ENCODE data around the gene TAS2R46.

DNA sequence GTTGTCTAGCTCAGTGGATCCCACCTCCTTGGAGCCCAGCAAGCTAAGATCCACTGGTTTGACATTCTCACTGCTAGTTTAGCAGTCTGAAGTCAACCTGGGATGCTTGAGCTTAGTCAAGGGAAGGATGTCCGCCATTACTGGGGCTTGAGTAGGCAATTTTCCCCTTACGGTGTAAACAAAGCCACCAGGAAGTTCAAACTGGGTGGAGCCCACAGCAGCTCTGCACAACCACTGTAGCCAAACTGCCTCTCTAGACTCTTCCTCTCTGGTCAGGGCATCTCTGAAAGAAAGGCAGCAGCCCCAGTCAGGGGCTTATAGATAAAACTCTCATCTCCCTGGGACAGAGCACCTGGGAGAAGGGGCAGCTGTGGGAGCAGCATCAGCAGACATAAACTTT is 46.8 kb upstream of the TAS2R46 start:
- TF ChIP-seq, protein P1, sequence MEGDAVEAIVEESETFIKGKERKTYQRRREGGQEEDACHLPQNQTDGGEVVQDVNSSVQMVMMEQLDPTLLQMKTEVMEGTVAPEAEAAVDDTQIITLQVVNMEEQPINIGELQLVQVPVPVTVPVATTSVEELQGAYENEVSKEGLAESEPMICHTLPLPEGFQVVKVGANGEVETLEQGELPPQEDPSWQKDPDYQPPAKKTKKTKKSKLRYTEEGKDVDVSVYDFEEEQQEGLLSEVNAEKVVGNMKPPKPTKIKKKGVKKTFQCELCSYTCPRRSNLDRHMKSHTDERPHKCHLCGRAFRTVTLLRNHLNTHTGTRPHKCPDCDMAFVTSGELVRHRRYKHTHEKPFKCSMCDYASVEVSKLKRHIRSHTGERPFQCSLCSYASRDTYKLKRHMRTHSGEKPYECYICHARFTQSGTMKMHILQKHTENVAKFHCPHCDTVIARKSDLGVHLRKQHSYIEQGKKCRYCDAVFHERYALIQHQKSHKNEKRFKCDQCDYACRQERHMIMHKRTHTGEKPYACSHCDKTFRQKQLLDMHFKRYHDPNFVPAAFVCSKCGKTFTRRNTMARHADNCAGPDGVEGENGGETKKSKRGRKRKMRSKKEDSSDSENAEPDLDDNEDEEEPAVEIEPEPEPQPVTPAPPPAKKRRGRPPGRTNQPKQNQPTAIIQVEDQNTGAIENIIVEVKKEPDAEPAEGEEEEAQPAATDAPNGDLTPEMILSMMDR (IDR thresholded peaks at IDR 0.05), result no peak
- TF ChIP-seq POLR2A (IDR thresholded peaks at IDR 0.05), result no peak
